ENCODE measurements around the gene EXOC6. TPM values are rescaled to one million over a fixed set of nuclear protein-coding genes. Genes with fewer than 3 reads are reported as not detected.
A peak's percentile ranks its signal among the peaks of the same experiment; 100 is the strongest.

The EXOC6 gene
- total RNA-seq, 2 donors from 2014 or later: 13.2 to 70.8 TPM

GRCh38 chr10:93072225-93072712 is 223.9 kb downstream of the EXOC6 start:
- intact Hi-C loops (cut with DNase I): no loop called here
- H3K27me3 ChIP-seq: peaks cover 0 to 22% of the 10 kb centered on the region in 2 donors
- no peak for TF ChIP-seq POLR2A (IDR thresholded peaks at IDR 0.05)
- no peak for TF ChIP-seq CTCF (IDR thresholded peaks at IDR 0.05)
- peaks cover 31% of the 10 kb centered on the region for H3K4me1 ChIP-seq
- no peaks in the 10 kb centered on the region for H3K36me3 ChIP-seq (replicated peaks in 1 of 2; ENCODE audit: insufficient read depth in 1 of 2, low read depth in 2 of 2)
- no peak overlapping the region for H3K27ac ChIP-seq
- WGBS, 2 donors: 1 to 2% methylated on average over 7 to 27 of the region's 27 CpGs
- H3K4me3 ChIP-seq: no peak overlapping the region
- DNase-seq (no peak), ATAC-seq (peak; percentile 41)
- H3K9me3 ChIP-seq: no peaks in the 10 kb centered on the region

DNA sequence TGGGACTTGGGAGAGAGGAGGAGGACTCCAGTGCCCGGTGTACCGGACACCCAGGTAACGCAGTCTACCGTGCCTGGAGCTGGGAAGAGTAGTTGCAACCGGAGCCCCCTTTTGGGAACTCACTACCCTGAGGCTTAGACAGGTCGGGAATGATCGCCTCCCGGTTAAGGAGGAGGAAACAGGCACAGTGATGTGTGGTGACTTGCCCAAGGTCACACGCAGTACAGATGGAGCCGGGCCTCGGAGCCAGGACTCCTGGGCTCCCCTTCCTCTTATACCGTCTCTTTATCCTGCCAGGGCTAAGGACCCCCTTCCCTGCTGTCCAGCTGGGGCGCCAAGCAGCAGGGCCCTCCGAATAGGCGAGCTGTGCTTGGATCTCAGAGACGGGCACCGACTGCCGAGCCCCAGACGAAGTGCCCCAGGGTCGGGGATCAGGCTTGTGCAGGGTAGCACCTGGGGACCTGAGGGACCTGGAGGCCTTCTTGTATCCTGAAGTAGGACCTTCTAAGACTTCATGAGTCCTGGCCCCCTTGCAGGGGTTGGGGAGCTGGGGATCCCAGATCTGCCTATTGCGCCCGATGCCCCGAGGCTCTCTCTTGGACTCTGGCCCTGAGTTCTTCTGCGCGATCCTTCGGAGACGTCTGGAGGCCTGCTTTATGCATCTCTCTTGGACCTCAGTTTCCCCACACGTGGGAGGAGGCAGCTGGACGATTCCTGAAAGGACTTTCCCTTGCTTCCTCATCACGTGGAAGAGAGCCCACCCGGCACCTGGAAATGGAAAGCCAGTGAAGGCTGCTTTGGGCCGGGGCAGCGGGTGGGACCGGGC is 224.6 kb downstream of the EXOC6 start:
- DNase-seq (no peak), ATAC-seq (no peak)
- TF ChIP-seq POLR2A (IDR thresholded peaks at IDR 0.05): no peak
- TF ChIP-seq CTCF (IDR thresholded peaks at IDR 0.05): no peak
- no peaks in the 10 kb centered on the region for H3K36me3 ChIP-seq (replicated peaks in 1 of 2; ENCODE audit: insufficient read depth in 1 of 2, low read depth in 2 of 2)
- H3K27ac ChIP-seq: no peak overlapping the region
- peaks cover 31% of the 10 kb centered on the region for H3K4me1 ChIP-seq
- peaks cover 0 to 22% of the 10 kb centered on the region in 2 donors for H3K27me3 ChIP-seq
- no peak overlapping the region for H3K4me3 ChIP-seq
- H3K9me3 ChIP-seq: no peaks in the 10 kb centered on the region
- 2% methylated on average over 16 to 34 of the region's 34 CpGs for WGBS, 2 donors
- intact Hi-C loops (cut with DNase I): no loop called here

DNA sequence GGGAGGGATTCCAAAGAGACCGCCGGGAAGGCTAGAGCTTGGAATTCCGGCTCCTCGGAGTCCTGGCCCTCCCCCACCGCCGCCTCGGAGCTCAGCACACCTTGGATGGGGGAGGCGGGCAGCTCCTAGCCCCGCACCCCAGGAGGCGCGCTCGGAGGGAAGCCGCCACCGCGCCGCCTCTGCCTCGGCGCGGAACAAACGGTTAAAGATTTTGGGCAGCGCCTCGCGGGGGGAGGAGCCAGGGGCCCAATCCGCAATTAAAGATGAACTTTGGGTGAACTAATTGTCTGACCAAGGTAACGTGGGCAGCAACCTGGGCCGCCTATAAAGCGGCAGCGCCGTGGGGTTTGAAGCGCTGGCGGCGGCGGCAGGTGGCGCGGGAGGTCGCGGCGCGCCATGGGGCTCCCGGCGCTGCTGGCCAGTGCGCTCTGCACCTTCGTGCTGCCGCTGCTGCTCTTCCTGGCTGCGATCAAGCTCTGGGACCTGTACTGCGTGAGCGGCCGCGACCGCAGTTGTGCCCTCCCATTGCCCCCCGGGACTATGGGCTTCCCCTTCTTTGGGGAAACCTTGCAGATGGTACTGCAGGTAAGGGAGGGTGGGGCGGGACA is 225.3 kb downstream of the EXOC6 start, which contains the start of gene CYP26A1:
TSS of gene CYP26A1 (plus strand) at position 355 of the 608 bp plus-strand sequence. CDS start at position 397, 42 bp downstream.
- TF ChIP-seq CTCF (IDR thresholded peaks at IDR 0.05) (no peak), POLR2A (IDR thresholded peaks at IDR 0.05) (no peak)
- H3K27me3 ChIP-seq: peaks cover 0 to 22% of the 10 kb centered on the region in 2 donors
- WGBS, 2 donors: 0 to 4% methylated on average over 5 to 43 of the region's 52 CpGs
- no peak within 1 kb of the TSS for H3K4me3 ChIP-seq
- intact Hi-C loops (cut with DNase I): no loop called here
- H3K36me3 ChIP-seq (replicated peaks in 1 of 2; ENCODE audit: insufficient read depth in 1 of 2, low read depth in 2 of 2): no peaks in the 10 kb centered on the region
- H3K27ac ChIP-seq: no peak within 1 kb of the TSS
- H3K9me3 ChIP-seq: no peaks in the 10 kb centered on the region
- peaks cover 31% of the 10 kb centered on the region for H3K4me1 ChIP-seq
- ATAC-seq (no peak), DNase-seq (no peak)

- TF ChIP-seq POLR2A (IDR thresholded peaks at IDR 0.05) (no peak), CTCF (IDR thresholded peaks at IDR 0.05) (no peak)
- H3K36me3 ChIP-seq (replicated peaks in 1 of 2; ENCODE audit: insufficient read depth in 1 of 2, low read depth in 2 of 2): no peaks in the 10 kb centered on the region
- H3K4me3 ChIP-seq: no peak overlapping the region
- no peaks in the 10 kb centered on the region for H3K9me3 ChIP-seq
- intact Hi-C loops (cut with DNase I): no loop called here
- H3K27ac ChIP-seq: no peak overlapping the region
- H3K4me1 ChIP-seq: peaks cover 31% of the 10 kb centered on the region
- H3K27me3 ChIP-seq: peaks cover 0 to 22% of the 10 kb centered on the region in 2 donors
- DNase-seq (no peak), ATAC-seq (no peak)
- 1% methylated on average over 26 to 40 of the region's 40 CpGs for WGBS, 2 donors
Observed at GRCh38 chr10:93074147-93074596, 225.9 kb downstream of the EXOC6 start.
